Vagina (tissue), 2 donors: Measurements from ENCODE around the gene FAM83B.

Experiments used
- POLR2A ChIP-seq, 2 donors: fragments of 450-650 bp; IDR thresholded peaks; one replicate each; pipeline ENCODE4 v1.6.1; 2017; ENCODE audit warnings: antibody characterized with exemption in 2 of 2, mild to moderate bottlenecking in 2 of 2, moderate library complexity in 2 of 2
- POLR2AphosphoS5 ChIP-seq, 2 donors: sonication (generic); formaldehyde crosslinking; IDR thresholded peaks; one replicate each; pipeline ENCODE4 v1.9.0; 2017; ENCODE audit warnings: antibody characterized with exemption in 2 of 2, mild to moderate bottlenecking in 2 of 2, low read depth in 1 of 2; ENCODE audit not compliant: insufficient read depth in 1 of 2
- TF ChIP-seq, protein P1 (sequence below), 3 experiments: fragments of 450-650 bp in 2 of 3; fragments of 200-600 bp in 1 of 3; sonication (generic) in 1 of 3; IDR thresholded peaks; one replicate each; pipeline ENCODE4 v1.5.1; 2017 to 2019; ENCODE audit warnings: antibody characterized with exemption in 3 of 3, mild to moderate bottlenecking in 2 of 3, moderate library complexity in 2 of 3

DNA sequence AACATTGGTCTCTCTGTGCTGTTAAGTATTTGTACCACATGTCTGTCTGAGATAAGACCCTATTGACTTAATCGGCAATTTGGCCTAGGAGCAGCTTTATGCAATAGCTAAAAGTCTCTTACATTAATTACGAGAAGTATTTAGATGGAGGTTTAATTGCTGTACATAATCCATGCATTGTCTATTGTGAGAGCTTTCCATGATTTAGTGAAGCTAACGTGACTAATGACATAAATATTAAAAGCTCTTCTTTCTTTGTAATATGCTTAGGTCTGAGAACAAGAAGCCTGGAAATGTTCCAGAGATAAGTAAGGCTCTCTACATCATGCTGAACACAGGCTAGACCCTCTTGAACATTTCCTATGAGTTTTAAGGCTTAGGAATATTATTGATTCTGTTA, 32.7 kb upstream of the FAM83B start:
- TF ChIP-seq, protein P1, sequence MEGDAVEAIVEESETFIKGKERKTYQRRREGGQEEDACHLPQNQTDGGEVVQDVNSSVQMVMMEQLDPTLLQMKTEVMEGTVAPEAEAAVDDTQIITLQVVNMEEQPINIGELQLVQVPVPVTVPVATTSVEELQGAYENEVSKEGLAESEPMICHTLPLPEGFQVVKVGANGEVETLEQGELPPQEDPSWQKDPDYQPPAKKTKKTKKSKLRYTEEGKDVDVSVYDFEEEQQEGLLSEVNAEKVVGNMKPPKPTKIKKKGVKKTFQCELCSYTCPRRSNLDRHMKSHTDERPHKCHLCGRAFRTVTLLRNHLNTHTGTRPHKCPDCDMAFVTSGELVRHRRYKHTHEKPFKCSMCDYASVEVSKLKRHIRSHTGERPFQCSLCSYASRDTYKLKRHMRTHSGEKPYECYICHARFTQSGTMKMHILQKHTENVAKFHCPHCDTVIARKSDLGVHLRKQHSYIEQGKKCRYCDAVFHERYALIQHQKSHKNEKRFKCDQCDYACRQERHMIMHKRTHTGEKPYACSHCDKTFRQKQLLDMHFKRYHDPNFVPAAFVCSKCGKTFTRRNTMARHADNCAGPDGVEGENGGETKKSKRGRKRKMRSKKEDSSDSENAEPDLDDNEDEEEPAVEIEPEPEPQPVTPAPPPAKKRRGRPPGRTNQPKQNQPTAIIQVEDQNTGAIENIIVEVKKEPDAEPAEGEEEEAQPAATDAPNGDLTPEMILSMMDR (IDR thresholded peaks at IDR 0.05) = no peak
- TF ChIP-seq POLR2A (IDR thresholded peaks at IDR 0.05) (no peak), POLR2AphosphoS5 (IDR thresholded peaks at IDR 0.05; ENCODE audit: insufficient read depth in 1 of 2, low read depth in 1 of 2) (no peak)
